G401.6 (cell line): ENCODE data around the gene CORO7.
A peak's percentile ranks its signal among the peaks of the same experiment; 100 is the strongest.

Experiments used
- FAIRE-seq: peaks from 2 replicates; lab custom pipeline; 2012; peaks lifted over from hg19 to GRCh38; lab: Jason Lieb, UNC

CORO7 gene

GRCh38 chr16:4371357-4372000, 44.9 kb downstream of the CORO7 start, which contains the start of gene VASN:
TSS of gene VASN (plus strand) at chr16:4371848. CDS start at chr16:4380878, 9,030 bp downstream.
- no peak for FAIRE-seq

- no peak for FAIRE-seq
These were observed 45.6 kb downstream of the CORO7 start for GRCh38 chr16:4370570-4371356.

GRCh38 chr16:4370151-4370550, 46.2 kb downstream of the CORO7 start:
- FAIRE-seq, result no peak

- FAIRE-seq, result no peak
These were observed 47.2 kb downstream of the CORO7 start for GRCh38 chr16:4369007-4369733.

GRCh38 chr16:4367393-4367856, 49.0 kb downstream of the CORO7 start:
- no peak for FAIRE-seq

GRCh38 chr16:4366016-4366415, 50.4 kb downstream of the CORO7 start:
- no peak for FAIRE-seq

GRCh38 chr16:4365615-4366014, 50.8 kb downstream of the CORO7 start:
- FAIRE-seq, result no peak

GRCh38 chr16:4365014-4365406, 51.4 kb downstream of the CORO7 start:
- no peak for FAIRE-seq

- no peak for FAIRE-seq
These were observed 52.0 kb downstream of the CORO7 start for GRCh38 chr16:4364196-4365013.

GRCh38 chr16:4362476-4363135, 53.8 kb downstream of the CORO7 start:
- no peak for FAIRE-seq

- no peak for FAIRE-seq
These were observed 54.5 kb downstream of the CORO7 start for GRCh38 chr16:4361944-4362311.

GRCh38 chr16:4361033-4361943, 55.1 kb downstream of the CORO7 start:
- no peak for FAIRE-seq

GRCh38 chr16:4360538-4361021, 55.8 kb downstream of the CORO7 start:
- peak; percentile 91 for FAIRE-seq

- no peak for FAIRE-seq
These were observed 56.5 kb downstream of the CORO7 start for GRCh38 chr16:4359914-4360313.

- no peak for FAIRE-seq
These were observed 57.4 kb downstream of the CORO7 start for GRCh38 chr16:4358831-4359561.

- no peak for FAIRE-seq
These were observed 58.2 kb downstream of the CORO7 start for GRCh38 chr16:4358236-4358635.

- no peak for FAIRE-seq
These were observed 59.6 kb downstream of the CORO7 start for GRCh38 chr16:4356820-4357219.

- no peak for FAIRE-seq
These were observed 61.6 kb downstream of the CORO7 start for GRCh38 chr16:4354512-4355409.

GRCh38 chr16:4353675-4354074, 62.7 kb downstream of the CORO7 start:
- no peak for FAIRE-seq
